IMR-90 (cell line): Measurements from ENCODE around the gene KLHL13. TPM values are rescaled to one million over a fixed set of nuclear protein-coding genes. Genes with fewer than 3 reads are reported as not detected.

ENCODE experiments used
- ATAC-seq: fragments of 200-7000 bp; cut with Tn5 transposase; 2 replicates; pipeline ENCODE4 v1.9.1; 2020; ENCODE audit warnings: low read depth, mild to moderate bottlenecking, moderate library complexity
- BruUV-seq: library from RNA; stranded (reverse); fragments of 400-500 nt; replicated peaks from 2 replicates; lab custom pipeline; 2021; lab: Mats Ljungman, UMichigan
- CTCF ChIA-PET: fragments of 300-600 bp; formaldehyde crosslinking; extraction: SDS; loops from one replicate; lab custom pipeline; 2021; ENCODE audit warnings: antibody characterized with exemption; lab: Yijun Ruan, JAX
- POLR2A ChIA-PET: fragments of 300-600 bp; sonication (Branson Sonifier 250); formaldehyde crosslinking; loops from one replicate; lab custom pipeline; 2022; ENCODE audit warnings: antibody characterized with exemption; ENCODE audit not compliant: unreplicated experiment; lab: Charles Lee
- DNase-seq: peaks from one replicate; pipeline ENCODE4 v3.0.0; 2013
- H2AFZ ChIP-seq: replicated peaks from 2 replicates; pipeline ENCODE3; 2013; ENCODE audit warnings: low read length, mild to moderate bottlenecking; ENCODE audit not compliant: poor library complexity
- H2AK5ac ChIP-seq: 2 replicates; pipeline ENCODE4 v1.6.1; 2013; ENCODE audit warnings: low read depth, low read length, inconsistent platforms
- H2AK9ac ChIP-seq: replicated peaks from 2 replicates; pipeline ENCODE3; 2013; ENCODE audit warnings: mild to moderate bottlenecking, low read depth, low read length, moderate library complexity; ENCODE audit not compliant: poor library complexity
- H2BK120ac ChIP-seq: 2 replicates; pipeline ENCODE4 v1.6.1; 2013; ENCODE audit warnings: low read depth, low read length, inconsistent platforms
- H2BK15ac ChIP-seq: 3 replicates; pipeline ENCODE4 v1.6.1; 2013; ENCODE audit warnings: low read depth, low read length, inconsistent platforms
- H2BK20ac ChIP-seq: 2 replicates; pipeline ENCODE4 v1.6.1; 2013; ENCODE audit warnings: low read depth, mild to moderate bottlenecking, inconsistent platforms, low read length, moderate library complexity
- H2BK5ac ChIP-seq: 2 replicates; pipeline ENCODE4 v1.6.1; 2013; ENCODE audit warnings: mild to moderate bottlenecking, low read depth, low read length, inconsistent platforms; ENCODE audit not compliant: poor library complexity, severe bottlenecking
- H3K14ac ChIP-seq: replicated peaks from 2 replicates; pipeline ENCODE4 v1.6.1; 2013; ENCODE audit warnings: low read depth, low read length, inconsistent platforms
- H3K18ac ChIP-seq: 2 replicates; pipeline ENCODE4 v1.6.1; 2013; ENCODE audit warnings: low read depth, low read length, control low read depth
- H3K23ac ChIP-seq: 2 replicates; pipeline ENCODE4 v1.6.1; 2013; ENCODE audit warnings: low read depth, low read length, inconsistent platforms
- H3K27ac ChIP-seq: 2 replicates; pipeline ENCODE4 v1.5.1; 2013; ENCODE audit warnings: mild to moderate bottlenecking, control low read depth, low read length; ENCODE audit not compliant: insufficient read depth
- H3K27me3 ChIP-seq: 2 replicates; pipeline ENCODE4 v1.6.1; 2013; ENCODE audit warnings: low read length; ENCODE audit not compliant: control insufficient read depth, insufficient read depth
- H3K36me3 ChIP-seq: 2 replicates; pipeline ENCODE4 v1.6.1; 2013; ENCODE audit warnings: low read length, mixed read lengths; ENCODE audit not compliant: control insufficient read depth, insufficient read depth
- H3K4ac ChIP-seq: 2 replicates; pipeline ENCODE4 v1.6.1; 2013; ENCODE audit warnings: low read depth, low read length, inconsistent platforms
- H3K4me1 ChIP-seq: 2 replicates; pipeline ENCODE4 v1.6.1; 2013; ENCODE audit warnings: low read length, mixed read lengths; ENCODE audit not compliant: control insufficient read depth, insufficient read depth
- H3K4me2 ChIP-seq: 2 replicates; pipeline ENCODE4 v1.6.1; 2013; ENCODE audit warnings: low read depth, mild to moderate bottlenecking, control low read depth, low read length, moderate library complexity
- H3K4me3 ChIP-seq: 2 replicates; pipeline ENCODE4 v1.5.1; 2013; ENCODE audit warnings: low read depth, mild to moderate bottlenecking, control low read depth, low read length, moderate library complexity; ENCODE audit not compliant: insufficient read depth
- H3K56ac ChIP-seq: 2 replicates; pipeline ENCODE4 v1.6.1; 2013; ENCODE audit warnings: low read length, inconsistent platforms; ENCODE audit not compliant: insufficient read depth; ENCODE audit errors: extremely low read depth
- H3K79me1 ChIP-seq, 2 experiments: 2 replicates each; pipeline ENCODE4 v1.6.1; 2013; ENCODE audit warnings: low read length in 2 of 2, inconsistent platforms in 1 of 2, low read depth in 1 of 2
- H3K9ac ChIP-seq: 2 replicates; pipeline ENCODE4 v1.6.1; 2013; ENCODE audit warnings: low read depth, low read length, control low read depth
- H3K9me1 ChIP-seq: 2 replicates; pipeline ENCODE4 v1.6.1; 2013; ENCODE audit warnings: low read length, inconsistent platforms; ENCODE audit not compliant: insufficient read depth
- H3K9me3 ChIP-seq: 2 replicates; pipeline ENCODE4 v1.6.1; 2013; ENCODE audit warnings: low read length; ENCODE audit not compliant: control insufficient read depth, insufficient read depth
- H4K20me1 ChIP-seq: 2 replicates; pipeline ENCODE4 v1.6.1; 2013; ENCODE audit warnings: low read length, inconsistent platforms; ENCODE audit not compliant: insufficient read depth
- H4K5ac ChIP-seq: 2 replicates; pipeline ENCODE4 v1.6.1; 2013; ENCODE audit warnings: mild to moderate bottlenecking, low read depth, low read length, control low read depth
- H4K8ac ChIP-seq, 2 experiments: 2 replicates each; pipeline ENCODE4 v1.6.1; 2013; ENCODE audit warnings: low read depth in 2 of 2, low read length in 2 of 2, control low read depth in 1 of 2, inconsistent platforms in 1 of 2
- H4K91ac ChIP-seq: 2 replicates; pipeline ENCODE4 v1.6.1; 2013; ENCODE audit warnings: low read depth, low read length, inconsistent platforms; ENCODE audit not compliant: insufficient read depth
- BHLHE40 ChIP-seq: fragments of 150-350 bp; IDR thresholded peaks from 2 replicates; pipeline ENCODE4 v1.6.1; 2016; ENCODE audit warnings: mild to moderate bottlenecking, low read depth, low read length
- CEBPB ChIP-seq: IDR thresholded peaks from 2 replicates; pipeline ENCODE4 v1.6.1; 2012; ENCODE audit warnings: low read depth, low read length, improper control_type of control experiment
- CHD1 ChIP-seq: IDR thresholded peaks from 2 replicates; pipeline ENCODE4 v1.6.1; 2012; ENCODE audit warnings: low read depth, low read length, improper control_type of control experiment
- FOS ChIP-seq: fragments of 150-350 bp; IDR thresholded peaks from 2 replicates; pipeline ENCODE4 v1.6.1; 2016; ENCODE audit warnings: low read depth, low read length
- MAFK ChIP-seq: IDR thresholded peaks from 2 replicates; pipeline ENCODE4 v1.6.1; 2012; ENCODE audit warnings: low read depth, low read length, improper control_type of control experiment
- MAZ ChIP-seq: IDR thresholded peaks from 2 replicates; pipeline ENCODE4 v1.6.1; 2012; ENCODE audit warnings: low read depth, mild to moderate bottlenecking, low read length, improper control_type of control experiment, moderate library complexity, borderline replicate concordance
- MXI1 ChIP-seq: IDR thresholded peaks from 2 replicates; pipeline ENCODE4 v1.6.1; 2012; ENCODE audit warnings: low read depth, mild to moderate bottlenecking, low read length, moderate library complexity, borderline replicate concordance
- NFE2L2 ChIP-seq: fragments of 150-350 bp; IDR thresholded peaks from 2 replicates; pipeline ENCODE4 v1.6.1; 2016; ENCODE audit warnings: low read depth, mild to moderate bottlenecking, low read length
- POLR2A ChIP-seq: IDR thresholded peaks from 2 replicates; pipeline ENCODE4 v1.6.1; 2012; ENCODE audit warnings: mild to moderate bottlenecking, low read depth, low read length
- RAD21 ChIP-seq: IDR thresholded peaks from 2 replicates; pipeline ENCODE4 v1.6.1; 2012; ENCODE audit warnings: low read length, improper control_type of control experiment
- RCOR1 ChIP-seq: IDR thresholded peaks from 2 replicates; pipeline ENCODE4 v1.6.1; 2012; ENCODE audit warnings: mild to moderate bottlenecking, low read length, improper control_type of control experiment; ENCODE audit not compliant: insufficient replicate concordance
- RFX5 ChIP-seq: IDR thresholded peaks from 2 replicates; pipeline ENCODE4 v1.8.0; 2012; ENCODE audit warnings: low read depth, mild to moderate bottlenecking, low read length, moderate library complexity
- SMC3 ChIP-seq: fragments of 150-350 bp; IDR thresholded peaks from 2 replicates; pipeline ENCODE4 v1.6.1; 2016; ENCODE audit warnings: low read depth, mild to moderate bottlenecking, antibody characterized with exemption, low read length, moderate library complexity
- USF2 ChIP-seq: fragments of 150-350 bp; IDR thresholded peaks from 2 replicates; pipeline ENCODE4 v1.6.1; 2017; ENCODE audit warnings: mild to moderate bottlenecking, antibody characterized with exemption, low read length, low read depth
- WGBS, 2 experiments: methylation state at CpG; one replicate each; pipeline versions ENCODE4 v1.1.5 to v1.1.7; 2013; ENCODE audit warnings: missing lambda C conversion rate in 2 of 2; ENCODE audit not compliant: insufficient read length in 1 of 2; ENCODE audit errors: extremely low coverage in 2 of 2; 5-methylcytosine and 5-hydroxymethylcytosine counted together
- dilution Hi-C: fragments of 300-500 bp; cut with HindIII; formaldehyde crosslinking; loops from one replicate; pipeline ENCODE4 v1.14.3; 2018; ENCODE audit warnings: low sequenced_read_pairs; ENCODE audit not compliant: unreplicated experiment
- in situ Hi-C: fragments of 300-500 bp; cut with MboI; formaldehyde crosslinking; loops from 3 replicates; pipeline ENCODE4 v1.14.3; 2019; ENCODE audit warnings: low sequenced_read_pairs, inconsistent platforms, mixed read lengths
- intact Hi-C: fragments of 100-400 bp; cut with micrococcal nuclease; formaldehyde crosslinking; loops from 2 replicates; pipeline ENCODE4 v1.10.0; 2022
- polyA plus RNA-seq, 3 experiments: library from polyadenylated mRNA; depleted of rRNA; stranded (reverse); fragments of >200 nt; gene quantifications; 2 replicates each; pipeline ENCODE4 v1.2.3, GENCODE V29; 2012; ENCODE audit warnings: low replicate concordance in 1 of 3
- total RNA-seq: library from RNA; depleted of rRNA; stranded (reverse); fragments of >200 nt; gene quantifications from 2 replicates; pipeline ENCODE4 v1.2.3, GENCODE V29; 2012
- TF ChIP-seq, protein P1 (sequence below): conservative IDR thresholded peaks from 2 replicates; pipeline ENCODE4 v1.5.1; 2012; ENCODE audit warnings: mild to moderate bottlenecking, low read depth, low read length, improper control_type of control experiment
- TF ChIP-seq, protein P2 (sequence below): fragments of 150-350 bp; IDR thresholded peaks from 2 replicates; pipeline ENCODE4 v1.6.1; 2016; ENCODE audit warnings: low read depth, mild to moderate bottlenecking, low read length, moderate library complexity, borderline replicate concordance

Gene KLHL13
- total and polyA plus RNA-seq, 2 of the 4 experiments (the other 2 are of a cell fraction): 4.0 to 12.5 TPM

GRCh38 chrX:117851025-117851424, 265.6 kb downstream of the KLHL13 start:
- TF ChIP-seq POLR2A: no peak
- TF ChIP-seq, protein P1, sequence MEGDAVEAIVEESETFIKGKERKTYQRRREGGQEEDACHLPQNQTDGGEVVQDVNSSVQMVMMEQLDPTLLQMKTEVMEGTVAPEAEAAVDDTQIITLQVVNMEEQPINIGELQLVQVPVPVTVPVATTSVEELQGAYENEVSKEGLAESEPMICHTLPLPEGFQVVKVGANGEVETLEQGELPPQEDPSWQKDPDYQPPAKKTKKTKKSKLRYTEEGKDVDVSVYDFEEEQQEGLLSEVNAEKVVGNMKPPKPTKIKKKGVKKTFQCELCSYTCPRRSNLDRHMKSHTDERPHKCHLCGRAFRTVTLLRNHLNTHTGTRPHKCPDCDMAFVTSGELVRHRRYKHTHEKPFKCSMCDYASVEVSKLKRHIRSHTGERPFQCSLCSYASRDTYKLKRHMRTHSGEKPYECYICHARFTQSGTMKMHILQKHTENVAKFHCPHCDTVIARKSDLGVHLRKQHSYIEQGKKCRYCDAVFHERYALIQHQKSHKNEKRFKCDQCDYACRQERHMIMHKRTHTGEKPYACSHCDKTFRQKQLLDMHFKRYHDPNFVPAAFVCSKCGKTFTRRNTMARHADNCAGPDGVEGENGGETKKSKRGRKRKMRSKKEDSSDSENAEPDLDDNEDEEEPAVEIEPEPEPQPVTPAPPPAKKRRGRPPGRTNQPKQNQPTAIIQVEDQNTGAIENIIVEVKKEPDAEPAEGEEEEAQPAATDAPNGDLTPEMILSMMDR: no peak
- TF ChIP-seq RFX5: no peak
- TF ChIP-seq CHD1: no peak
- TF ChIP-seq MAZ: no peak
- TF ChIP-seq RAD21: no peak
- TF ChIP-seq CEBPB: no peak
- TF ChIP-seq USF2: no peak
- TF ChIP-seq RCOR1: no peak
- TF ChIP-seq MAFK: no peak
- no peak for TF ChIP-seq SMC3
- TF ChIP-seq, protein P2, sequence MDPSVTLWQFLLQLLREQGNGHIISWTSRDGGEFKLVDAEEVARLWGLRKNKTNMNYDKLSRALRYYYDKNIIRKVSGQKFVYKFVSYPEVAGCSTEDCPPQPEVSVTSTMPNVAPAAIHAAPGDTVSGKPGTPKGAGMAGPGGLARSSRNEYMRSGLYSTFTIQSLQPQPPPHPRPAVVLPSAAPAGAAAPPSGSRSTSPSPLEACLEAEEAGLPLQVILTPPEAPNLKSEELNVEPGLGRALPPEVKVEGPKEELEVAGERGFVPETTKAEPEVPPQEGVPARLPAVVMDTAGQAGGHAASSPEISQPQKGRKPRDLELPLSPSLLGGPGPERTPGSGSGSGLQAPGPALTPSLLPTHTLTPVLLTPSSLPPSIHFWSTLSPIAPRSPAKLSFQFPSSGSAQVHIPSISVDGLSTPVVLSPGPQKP: no peak
- TF ChIP-seq BHLHE40: no peak
- TF ChIP-seq MXI1: no peak
- no peak for TF ChIP-seq NFE2L2
- no peak for TF ChIP-seq FOS
- CTCF ChIA-PET: no interaction called here
- no peak overlapping the region for H4K8ac ChIP-seq
- no peak overlapping the region for H3K9ac ChIP-seq
- no peak overlapping the region for H3K18ac ChIP-seq
- H2BK15ac ChIP-seq: no peak overlapping the region
- H2AFZ ChIP-seq: no peak overlapping the region
- no peak overlapping the region for H3K23ac ChIP-seq
- intact Hi-C loops: no loop called here
- H3K14ac ChIP-seq: no peak overlapping the region
- no peak overlapping the region for H4K91ac ChIP-seq
- no TSS peak for BruUV-seq
- POLR2A ChIA-PET: no interaction called here
- H2BK120ac ChIP-seq: no peak overlapping the region
- H2AK5ac ChIP-seq: no peak overlapping the region
- no peaks in the 10 kb centered on the region for H3K9me1 ChIP-seq
- no peaks in the 10 kb centered on the region for H3K4me1 ChIP-seq
- no peak overlapping the region for H4K5ac ChIP-seq
- H3K9me3 ChIP-seq: no peaks in the 10 kb centered on the region
- no peak overlapping the region for H2BK20ac ChIP-seq
- no peak overlapping the region for H3K4ac ChIP-seq
- no peak overlapping the region for H3K4me3 ChIP-seq
- no peaks in the 10 kb centered on the region for H3K36me3 ChIP-seq
- no peak for ATAC-seq
- H3K27me3 ChIP-seq: no peaks in the 10 kb centered on the region
- no peak overlapping the region for H2BK5ac ChIP-seq
- no peak overlapping the region for H3K27ac ChIP-seq
- in situ Hi-C loops: no loop called here
- no peaks in the 10 kb centered on the region for H3K79me1 ChIP-seq
- H3K4me2 ChIP-seq: no peak overlapping the region
- no peak for DNase-seq
- H2AK9ac ChIP-seq: no peak overlapping the region
- WGBS, 2 experiments: 38% methylated on average over 2 of the region's 2 CpGs; no CpG with 5 or more reads in 1 of the 2 experiments
- dilution Hi-C loops: no loop called here
- H3K56ac ChIP-seq: no peak overlapping the region
- no peaks in the 10 kb centered on the region for H4K20me1 ChIP-seq
